Colonic mucosa (tissue), 4 donors: ENCODE results near the gene SH3BP2. TPM values are rescaled to one million over a fixed set of nuclear protein-coding genes. Genes with fewer than 3 reads are reported as not detected.
A peak's percentile ranks its signal among the peaks of the same experiment; 100 is the strongest.

Source experiments
- DNase-seq: peaks from one replicate; pipeline ENCODE4 v3.0.0-alpha.2; 2020
- H3K27ac ChIP-seq: fragments of 200-600 bp; one replicate; pipeline ENCODE4 v1.8.0; 2021
- H3K27me3 ChIP-seq: fragments of 200-600 bp; one replicate; pipeline ENCODE4 v1.8.0; 2021
- H3K36me3 ChIP-seq: fragments of 200-600 bp; one replicate; pipeline ENCODE4 v1.8.0; 2021
- H3K4me1 ChIP-seq: fragments of 200-600 bp; one replicate; pipeline ENCODE4 v1.8.0; 2021; ENCODE audit warnings: mild to moderate bottlenecking
- H3K4me3 ChIP-seq: fragments of 200-600 bp; one replicate; pipeline ENCODE4 v1.8.0; 2021
- H3K9ac ChIP-seq, 2 donors: one replicate each; pipeline ENCODE4 v1.7.0; 2013; ENCODE audit warnings: control low read depth in 2 of 2, low read depth in 2 of 2, low read length in 2 of 2
- H3K9me3 ChIP-seq: fragments of 200-600 bp; one replicate; pipeline ENCODE4 v1.8.0; 2021
- intact Hi-C: fragments of 100-400 bp; cut with DNase I; formaldehyde crosslinking; loops from one replicate; pipeline ENCODE4 v1.14.1; 2022
- total RNA-seq, 2 donors: library from RNA; stranded (reverse); fragmentation: NEBNext Ultra II Directional in 1 of 2; extraction: Animal tissue kit (Norgen Biotek cat#: 25700) in 1 of 2; gene quantifications; one replicate each; pipeline ENCODE4 v1.2.1, GENCODE V29; 2021
- TF ChIP-seq, protein P1 (sequence below): fragments of 200-600 bp; IDR thresholded peaks from one replicate; pipeline ENCODE4 v1.8.0; 2022; ENCODE audit warnings: antibody characterized with exemption, mild to moderate bottlenecking
- donor health status: healthy.
- donor health status: DM: no; HTN: no; CAD: no.
- donor health status: DM: no; HTN: no; CAD: no.

Gene SH3BP2
- total RNA-seq, 2 donors from 2014 or later, result 62.2 to 70.8 TPM

DNA sequence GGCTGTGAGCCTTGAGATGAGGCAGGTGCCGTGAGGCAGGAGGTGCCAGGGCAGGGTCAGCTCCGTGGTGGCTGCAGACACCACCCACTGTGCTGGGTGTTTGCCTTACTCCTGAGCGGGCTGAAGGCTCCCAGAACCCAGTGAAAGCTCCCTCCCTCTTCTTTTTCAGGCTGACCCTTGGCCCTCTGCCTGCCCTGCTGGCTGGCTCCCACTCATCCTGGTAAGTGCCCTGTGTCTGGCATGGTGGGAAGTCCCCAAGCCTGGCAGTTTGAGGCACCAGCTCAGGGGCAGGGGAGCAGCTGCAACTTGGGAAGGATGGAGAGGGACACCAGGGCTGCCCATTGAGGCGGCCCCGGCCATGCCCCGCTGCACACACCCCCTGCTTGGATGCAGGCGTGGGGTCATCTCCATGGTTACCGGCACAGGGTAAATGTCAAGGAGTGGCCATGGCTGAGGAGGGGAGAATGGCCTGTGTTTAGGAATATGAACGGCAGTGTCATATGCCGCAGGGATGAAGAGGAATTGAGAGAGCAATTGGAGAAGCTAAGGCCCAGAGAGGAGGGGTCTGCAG, 16.8 kb downstream of the SH3BP2 start:
- Histone ChIP-seq H3K4me3 (no peak overlapping the region), H3K27me3 (no peaks in the 10 kb centered on the region), H3K9ac (peak overlapping the region in 1 of 2 donors; percentile 19), H3K9me3 (no peaks in the 10 kb centered on the region), H3K27ac (no peak overlapping the region), H3K4me1 (peaks cover 25% of the 10 kb centered on the region), H3K36me3 (no peaks in the 10 kb centered on the region)
- TF ChIP-seq, protein P1, sequence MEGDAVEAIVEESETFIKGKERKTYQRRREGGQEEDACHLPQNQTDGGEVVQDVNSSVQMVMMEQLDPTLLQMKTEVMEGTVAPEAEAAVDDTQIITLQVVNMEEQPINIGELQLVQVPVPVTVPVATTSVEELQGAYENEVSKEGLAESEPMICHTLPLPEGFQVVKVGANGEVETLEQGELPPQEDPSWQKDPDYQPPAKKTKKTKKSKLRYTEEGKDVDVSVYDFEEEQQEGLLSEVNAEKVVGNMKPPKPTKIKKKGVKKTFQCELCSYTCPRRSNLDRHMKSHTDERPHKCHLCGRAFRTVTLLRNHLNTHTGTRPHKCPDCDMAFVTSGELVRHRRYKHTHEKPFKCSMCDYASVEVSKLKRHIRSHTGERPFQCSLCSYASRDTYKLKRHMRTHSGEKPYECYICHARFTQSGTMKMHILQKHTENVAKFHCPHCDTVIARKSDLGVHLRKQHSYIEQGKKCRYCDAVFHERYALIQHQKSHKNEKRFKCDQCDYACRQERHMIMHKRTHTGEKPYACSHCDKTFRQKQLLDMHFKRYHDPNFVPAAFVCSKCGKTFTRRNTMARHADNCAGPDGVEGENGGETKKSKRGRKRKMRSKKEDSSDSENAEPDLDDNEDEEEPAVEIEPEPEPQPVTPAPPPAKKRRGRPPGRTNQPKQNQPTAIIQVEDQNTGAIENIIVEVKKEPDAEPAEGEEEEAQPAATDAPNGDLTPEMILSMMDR, result no peak
- intact Hi-C loops, result no loop called here
- DNase-seq, result no peak

DNA sequence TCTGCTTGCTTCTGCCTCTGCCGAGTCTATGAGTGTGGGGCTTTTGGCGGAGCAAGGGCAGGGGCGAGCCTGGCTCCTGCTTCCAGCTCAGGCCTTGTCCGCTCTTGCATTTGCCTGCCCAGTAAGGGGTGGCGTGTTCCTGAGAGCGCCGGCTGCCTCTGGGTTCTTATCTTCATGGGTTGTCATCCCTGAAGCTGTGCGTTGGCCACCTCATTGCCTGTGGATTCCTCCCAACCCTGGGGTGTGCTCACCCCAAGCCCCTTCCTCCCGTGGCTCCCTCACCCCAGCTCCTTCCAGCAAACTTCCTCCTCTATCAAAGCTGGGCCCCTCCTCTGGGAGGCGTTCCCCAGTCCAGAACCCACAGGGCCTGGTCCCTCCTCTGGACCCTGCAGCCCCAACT, 17.5 kb downstream of the SH3BP2 start:
- intact Hi-C loops, result no loop called here
- no peak overlapping the region for H3K9ac ChIP-seq
- no peaks in the 10 kb centered on the region for H3K27me3 ChIP-seq
- H3K36me3 ChIP-seq, result no peaks in the 10 kb centered on the region
- H3K9me3 ChIP-seq, result no peaks in the 10 kb centered on the region
- H3K4me1 ChIP-seq, result peaks cover 19% of the 10 kb centered on the region
- no peak overlapping the region for H3K4me3 ChIP-seq
- H3K27ac ChIP-seq, result no peak overlapping the region
- TF ChIP-seq, protein P1, result no peak
- no peak for DNase-seq

DNA sequence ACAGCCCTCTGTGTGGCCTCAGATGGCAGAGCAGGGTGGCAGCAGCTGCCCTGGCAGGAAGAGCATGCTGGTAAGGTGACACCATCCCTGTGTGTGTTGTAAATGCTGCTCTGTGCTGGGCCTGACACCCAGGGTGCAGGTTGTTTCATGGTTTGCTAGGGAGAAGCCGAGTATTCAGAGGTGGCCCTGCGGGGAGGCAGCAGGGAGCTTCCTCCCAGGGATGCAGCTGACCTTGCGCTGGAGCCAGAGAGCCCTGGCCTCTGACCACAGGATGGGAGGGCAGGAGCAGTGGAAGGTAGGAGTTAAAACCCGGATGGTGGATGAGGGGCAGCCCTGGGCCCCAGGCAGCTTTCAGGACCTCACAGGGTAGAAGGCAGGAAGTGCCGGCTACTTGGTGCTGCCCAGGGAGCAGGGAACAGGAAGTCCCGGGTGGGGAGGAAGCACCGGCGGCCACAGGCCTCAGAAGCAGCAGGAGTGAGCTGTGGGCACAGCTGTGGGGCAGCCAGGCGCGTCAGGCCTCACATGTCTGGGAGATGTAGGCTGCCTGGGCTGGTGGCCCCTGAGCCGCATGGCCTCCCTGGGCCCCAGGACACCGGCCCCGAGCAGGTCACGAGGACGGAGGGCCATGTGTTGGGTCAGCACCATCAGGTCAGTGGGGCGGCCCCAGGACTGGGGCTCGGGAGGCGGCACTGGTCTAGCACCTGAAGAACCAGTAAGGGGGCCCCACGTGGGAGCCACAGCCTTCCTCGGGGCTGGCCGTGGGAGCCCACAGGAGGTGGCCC, 19.1 kb downstream of the SH3BP2 start:
- H3K9me3 ChIP-seq, result no peaks in the 10 kb centered on the region
- peak; percentile 57 for DNase-seq
- no peaks in the 10 kb centered on the region for H3K36me3 ChIP-seq
- H3K4me3 ChIP-seq, result peak overlapping the region; percentile 24
- peak overlapping the region; percentile 65 to 68 for H3K9ac ChIP-seq
- TF ChIP-seq, protein P1, result no peak
- H3K27ac ChIP-seq, result peak overlapping the region; percentile 64
- intact Hi-C loops, result no loop called here
- no peaks in the 10 kb centered on the region for H3K27me3 ChIP-seq
- peaks cover 4% of the 10 kb centered on the region for H3K4me1 ChIP-seq

DNA sequence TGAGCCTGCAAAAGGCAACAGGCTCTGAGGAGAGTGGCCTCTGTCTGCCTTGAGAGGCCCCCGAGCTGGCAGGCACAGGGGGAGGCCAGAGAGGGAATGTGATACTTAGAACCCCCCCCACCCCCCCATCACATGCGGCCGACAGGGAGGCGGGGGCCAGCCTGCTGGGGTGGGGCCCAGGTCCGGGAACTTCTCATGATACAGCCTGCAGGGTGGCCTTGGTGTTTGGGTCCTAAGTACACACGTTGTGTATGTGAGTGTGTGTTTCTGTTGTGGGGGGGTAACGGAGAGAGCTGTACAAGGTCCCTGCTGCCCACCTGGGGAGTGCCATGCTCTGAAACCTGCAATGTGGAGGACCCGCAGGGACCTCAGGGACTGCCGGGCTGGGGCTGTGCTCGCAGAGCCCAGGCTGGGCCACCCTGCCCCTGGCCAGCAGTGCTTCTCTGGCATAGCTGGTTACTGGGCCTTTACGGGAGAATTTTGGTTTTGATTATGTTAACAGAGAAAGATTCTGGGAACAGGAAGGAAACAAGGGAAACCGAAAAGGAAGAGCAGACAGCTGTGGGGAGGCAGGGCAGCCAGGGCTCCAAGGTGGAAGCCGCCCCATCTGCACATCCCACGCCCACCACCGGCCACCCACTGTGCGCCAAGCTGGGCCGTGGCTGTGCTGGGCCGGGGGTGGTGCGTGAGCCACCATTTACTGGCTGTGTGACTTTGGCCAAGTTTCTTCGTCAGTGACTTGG, 19.9 kb downstream of the SH3BP2 start:
- no peak for DNase-seq
- intact Hi-C loops, result no loop called here
- Histone ChIP-seq H3K27ac (peak overlapping the region; percentile 64), H3K4me3 (peak overlapping the region; percentile 24), H3K27me3 (no peaks in the 10 kb centered on the region), H3K4me1 (peaks cover 5% of the 10 kb centered on the region), H3K36me3 (no peaks in the 10 kb centered on the region), H3K9ac (peak overlapping the region; percentile 65 to 68), H3K9me3 (no peaks in the 10 kb centered on the region)
- TF ChIP-seq, protein P1, result no peak
